PC-3 (cell line): ENCODE data around the gene DBP. TPM values are rescaled to one million over a fixed set of nuclear protein-coding genes. Genes with fewer than 3 reads are reported as not detected.

Experiments used
- ATAC-seq: fragments of 200-7000 bp; cut with Tn5 transposase; 2 replicates; pipeline ENCODE4 v1.9.1; 2020; ENCODE audit warnings: mild to moderate bottlenecking, moderate library complexity
- BruUV-seq: library from RNA; stranded (reverse); fragments of 400-500 nt; replicated peaks from 2 replicates; lab custom pipeline; 2021; lab: Mats Ljungman, UMichigan
- CTCF ChIA-PET: fragments of 300-600 bp; sonication (Branson Sonifier 250); formaldehyde crosslinking; loops from one replicate; lab custom pipeline; 2022; ENCODE audit warnings: antibody characterized with exemption; lab: Charles Lee
- POLR2A ChIA-PET: fragments of 300-600 bp; sonication (Branson Sonifier 250); formaldehyde crosslinking; loops from one replicate; lab custom pipeline; 2022; ENCODE audit warnings: antibody characterized with exemption; ENCODE audit not compliant: unreplicated experiment; lab: Charles Lee
- DNase-seq: peaks from one replicate; pipeline ENCODE4 v3.0.0-alpha.2; 2015
- H2AFZ ChIP-seq: fragments of 300-600 bp; sonication (generic); 2 replicates; pipeline ENCODE4 v1.6.0; 2016; ENCODE audit warnings: antibody characterized with exemption, low read length
- H3F3A ChIP-seq: fragments of 300-600 bp; sonication (generic); one replicate; pipeline ENCODE4 v1.6.0; 2017; ENCODE audit warnings: antibody characterized with exemption, low read length, control low read depth, mild to moderate bottlenecking; ENCODE audit not compliant: unreplicated experiment
- H3K27ac ChIP-seq: fragments of 300-600 bp; sonication (generic); 2 replicates; pipeline ENCODE4 v1.5.1; 2016; ENCODE audit warnings: mild to moderate bottlenecking, low read length
- H3K27me3 ChIP-seq: fragments of 300-600 bp; sonication (generic); 2 replicates; pipeline ENCODE4 v1.6.1; 2016; ENCODE audit warnings: low read length, mixed read lengths
- H3K36me3 ChIP-seq: fragments of 300-600 bp; sonication (generic); 2 replicates; pipeline ENCODE4 v1.6.1; 2016; ENCODE audit warnings: low read depth, mixed run types, low read length, mixed read lengths
- H3K4me1 ChIP-seq: fragments of 300-600 bp; sonication (generic); 2 replicates; pipeline ENCODE4 v1.5.1; 2016; ENCODE audit warnings: low read length; ENCODE audit not compliant: insufficient read depth
- H3K4me2 ChIP-seq: fragments of 300-600 bp; sonication (generic); 2 replicates; pipeline ENCODE4 v1.6.0; 2016; ENCODE audit warnings: low read length
- H3K4me3 ChIP-seq: fragments of 300-600 bp; sonication (generic); 2 replicates; pipeline ENCODE4 v1.5.1; 2016; ENCODE audit warnings: mild to moderate bottlenecking, low read length, mixed read lengths
- H3K79me2 ChIP-seq: fragments of 300-600 bp; sonication (generic); 2 replicates; pipeline ENCODE4 v1.6.1; 2017; ENCODE audit warnings: low read length, mixed read lengths
- H3K9ac ChIP-seq: fragments of 300-600 bp; sonication (generic); 2 replicates; pipeline ENCODE4 v1.6.0; 2016; ENCODE audit warnings: mild to moderate bottlenecking, low read length
- H3K9me2 ChIP-seq: fragments of 300-600 bp; sonication (generic); replicated peaks from 2 replicates; pipeline ENCODE4 v1.6.1; 2016; ENCODE audit warnings: mixed run types, low read length, mixed read lengths
- H3K9me3 ChIP-seq: fragments of 300-600 bp; sonication (generic); 2 replicates; pipeline ENCODE4 v1.6.1; 2016; ENCODE audit warnings: low read length, mixed read lengths
- H4K20me1 ChIP-seq: fragments of 300-600 bp; sonication (generic); 2 replicates; pipeline ENCODE4 v1.6.1; 2016; ENCODE audit warnings: low read length, mixed read lengths
- EZH2 ChIP-seq: fragments of 300-600 bp; sonication (generic); IDR thresholded peaks from one replicate; pipeline ENCODE4 v1.6.1; 2017; ENCODE audit warnings: antibody characterized with exemption, mild to moderate bottlenecking, low read length; ENCODE audit not compliant: unreplicated experiment
- EZH2phosphoT487 ChIP-seq: fragments of 300-600 bp; sonication (generic); IDR thresholded peaks from 2 replicates; pipeline ENCODE4 v1.6.1; 2018; ENCODE audit warnings: mild to moderate bottlenecking, antibody characterized with exemption, low read length, borderline replicate concordance
- intact Hi-C: fragments of 100-400 bp; cut with micrococcal nuclease; formaldehyde crosslinking; loops from 2 replicates; pipeline ENCODE4 v1.9.0; 2023
- total RNA-seq: library from RNA; depleted of rRNA; stranded (reverse); fragments of >200 nt; gene quantifications from 2 replicates; pipeline ENCODE4 v1.2.3, GENCODE V29; 2014
- TF ChIP-seq, protein P1 (sequence below): fragments of 300-600 bp; sonication (generic); conservative IDR thresholded peaks from 2 replicates; pipeline ENCODE4 v1.5.1; 2017; ENCODE audit warnings: antibody characterized with exemption, low read depth, mild to moderate bottlenecking, low read length

DBP gene
- total RNA-seq, 1 experiment from 2014 or later = 12.2 TPM

DNA sequence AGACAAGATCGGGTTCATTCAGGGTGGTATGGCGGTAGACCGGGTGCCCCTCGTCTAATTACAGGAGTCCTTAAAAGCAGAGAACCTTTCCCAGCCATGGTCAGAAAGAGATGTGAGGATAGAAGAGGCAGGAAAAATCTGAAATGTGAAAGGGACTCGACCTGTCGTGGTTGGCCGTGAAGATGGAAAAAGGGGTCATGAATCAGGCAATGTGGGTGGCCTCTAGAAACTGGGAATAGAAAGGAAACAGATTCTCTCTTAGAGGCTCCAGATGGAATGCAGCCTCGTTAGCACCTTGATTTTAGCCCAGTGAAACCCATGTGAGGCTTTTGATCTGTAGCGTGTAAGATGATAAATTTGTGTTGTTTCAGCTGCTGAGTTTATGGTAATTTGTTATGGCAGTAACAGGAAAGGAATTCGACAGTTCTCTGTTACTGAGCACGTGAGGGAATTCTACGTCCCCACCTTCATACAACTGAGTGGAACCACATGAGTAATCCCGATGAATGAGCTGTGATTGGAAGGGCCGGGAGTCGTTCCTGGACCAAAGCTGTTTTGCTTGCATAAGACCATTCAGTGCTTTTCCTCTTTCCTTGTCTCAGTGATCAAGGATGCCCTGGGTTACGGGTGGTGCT lies 19.8 kb upstream of the DBP start:
- no peak overlapping the region for H3K4me3 ChIP-seq
- no TSS peak for BruUV-seq
- no peaks in the 10 kb centered on the region for H3K36me3 ChIP-seq
- H3K9ac ChIP-seq = no peak overlapping the region
- H3K9me3 ChIP-seq = no peaks in the 10 kb centered on the region
- ATAC-seq (no peak), DNase-seq (peak; percentile 20)
- no peaks in the 10 kb centered on the region for H3F3A ChIP-seq
- no peaks in the 10 kb centered on the region for H3K9me2 ChIP-seq
- POLR2A ChIA-PET = no interaction called here
- no peak overlapping the region for H3K27ac ChIP-seq
- no peak overlapping the region for H3K4me2 ChIP-seq
- no peaks in the 10 kb centered on the region for H4K20me1 ChIP-seq
- no peaks in the 10 kb centered on the region for H3K79me2 ChIP-seq
- no peak for TF ChIP-seq EZH2
- TF ChIP-seq, protein P1, sequence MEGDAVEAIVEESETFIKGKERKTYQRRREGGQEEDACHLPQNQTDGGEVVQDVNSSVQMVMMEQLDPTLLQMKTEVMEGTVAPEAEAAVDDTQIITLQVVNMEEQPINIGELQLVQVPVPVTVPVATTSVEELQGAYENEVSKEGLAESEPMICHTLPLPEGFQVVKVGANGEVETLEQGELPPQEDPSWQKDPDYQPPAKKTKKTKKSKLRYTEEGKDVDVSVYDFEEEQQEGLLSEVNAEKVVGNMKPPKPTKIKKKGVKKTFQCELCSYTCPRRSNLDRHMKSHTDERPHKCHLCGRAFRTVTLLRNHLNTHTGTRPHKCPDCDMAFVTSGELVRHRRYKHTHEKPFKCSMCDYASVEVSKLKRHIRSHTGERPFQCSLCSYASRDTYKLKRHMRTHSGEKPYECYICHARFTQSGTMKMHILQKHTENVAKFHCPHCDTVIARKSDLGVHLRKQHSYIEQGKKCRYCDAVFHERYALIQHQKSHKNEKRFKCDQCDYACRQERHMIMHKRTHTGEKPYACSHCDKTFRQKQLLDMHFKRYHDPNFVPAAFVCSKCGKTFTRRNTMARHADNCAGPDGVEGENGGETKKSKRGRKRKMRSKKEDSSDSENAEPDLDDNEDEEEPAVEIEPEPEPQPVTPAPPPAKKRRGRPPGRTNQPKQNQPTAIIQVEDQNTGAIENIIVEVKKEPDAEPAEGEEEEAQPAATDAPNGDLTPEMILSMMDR = no peak
- no peak for TF ChIP-seq EZH2phosphoT487
- H3K4me1 ChIP-seq = no peaks in the 10 kb centered on the region
- H2AFZ ChIP-seq = no peak overlapping the region
- H3K27me3 ChIP-seq = no peaks in the 10 kb centered on the region
- CTCF ChIA-PET = interaction anchor here (1.0 kb wide), 1 partner anchor 11 kb away, joined by 3 read pairs; the partner anchor contains the start of gene CA11
- intact Hi-C loops = no loop called here

DNA sequence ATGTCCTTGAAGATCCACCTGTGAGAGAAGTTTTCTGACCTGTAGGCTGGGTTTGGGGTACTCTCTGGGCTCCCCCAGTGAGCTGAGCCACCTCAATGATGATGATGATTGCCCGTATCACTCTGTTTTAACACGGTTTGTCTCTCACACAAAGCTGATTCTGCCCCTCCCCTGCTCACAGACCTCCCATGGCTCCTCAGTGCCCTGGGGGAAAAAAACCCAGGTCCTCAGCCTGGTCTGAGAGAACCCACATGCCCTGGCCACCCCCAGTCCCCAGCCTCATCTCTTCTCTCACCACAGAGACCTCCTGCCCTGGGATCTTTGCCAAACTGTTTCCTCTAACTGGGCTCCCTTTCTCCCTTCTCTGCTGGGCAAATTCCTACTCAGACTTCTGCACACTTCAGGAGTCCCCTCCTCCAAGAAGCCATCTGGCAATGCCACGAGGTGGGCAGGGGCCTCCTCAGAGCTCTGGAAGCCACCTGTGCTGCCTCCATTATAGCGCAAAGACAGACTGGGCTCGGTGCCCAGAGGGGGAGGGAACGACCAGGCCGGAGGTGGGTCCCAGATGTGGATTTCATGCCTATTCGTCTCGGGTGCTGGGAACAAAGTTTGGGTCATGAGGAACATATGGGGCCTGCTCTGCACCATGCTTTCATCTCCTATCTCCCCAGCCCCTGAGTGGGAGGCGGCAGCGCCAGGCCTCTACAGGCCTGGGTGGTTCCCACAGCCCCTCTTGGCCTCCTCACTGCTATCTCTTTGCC lies 17.3 kb upstream of the DBP start:
- ChIA-PET CTCF (no interaction called here), POLR2A (no interaction called here)
- H3K4me2 ChIP-seq = no peak overlapping the region
- H3K4me1 ChIP-seq = no peaks in the 10 kb centered on the region
- no TSS peak for BruUV-seq
- intact Hi-C loops = no loop called here
- H3K9me3 ChIP-seq = no peaks in the 10 kb centered on the region
- no peak for TF ChIP-seq EZH2
- no peak for TF ChIP-seq EZH2phosphoT487
- TF ChIP-seq, protein P1 = no peak
- no peaks in the 10 kb centered on the region for H3K79me2 ChIP-seq
- ATAC-seq (no peak), DNase-seq (no peak)
- H3K9ac ChIP-seq = no peak overlapping the region
- H2AFZ ChIP-seq = no peak overlapping the region
- H3K36me3 ChIP-seq = no peaks in the 10 kb centered on the region
- H3F3A ChIP-seq = no peaks in the 10 kb centered on the region
- H3K4me3 ChIP-seq = no peak overlapping the region
- no peaks in the 10 kb centered on the region for H3K9me2 ChIP-seq
- no peaks in the 10 kb centered on the region for H3K27me3 ChIP-seq
- H3K27ac ChIP-seq = no peak overlapping the region
- no peaks in the 10 kb centered on the region for H4K20me1 ChIP-seq

DNA sequence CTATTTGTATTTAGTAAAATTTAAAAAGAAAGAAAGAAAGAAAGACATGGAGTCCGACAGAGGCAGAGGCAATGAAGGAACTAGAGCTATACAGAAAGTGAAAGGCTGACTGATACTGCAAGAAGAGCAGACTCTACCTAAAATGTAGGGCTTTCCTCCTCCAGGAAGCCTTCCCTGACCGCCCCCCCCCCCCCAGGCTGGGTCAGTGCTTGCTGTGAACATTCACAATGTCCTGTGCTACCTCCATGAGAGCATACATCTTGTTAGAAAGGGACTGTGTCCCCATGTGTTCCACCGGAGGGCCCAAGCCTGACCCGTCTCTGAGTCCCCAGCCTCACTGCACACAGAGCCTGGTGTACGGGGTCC lies 14.5 kb upstream of the DBP start:
- TF ChIP-seq EZH2 (no peak), EZH2phosphoT487 (no peak)
- TF ChIP-seq, protein P1 = no peak
- ChIA-PET CTCF (no interaction called here), POLR2A (no interaction called here)
- H3K4me2 ChIP-seq = no peak overlapping the region
- no peaks in the 10 kb centered on the region for H3F3A ChIP-seq
- H3K27me3 ChIP-seq = no peaks in the 10 kb centered on the region
- no peaks in the 10 kb centered on the region for H3K36me3 ChIP-seq
- intact Hi-C loops = no loop called here
- H3K4me1 ChIP-seq = no peaks in the 10 kb centered on the region
- H3K27ac ChIP-seq = no peak overlapping the region
- no TSS peak for BruUV-seq
- no peak overlapping the region for H2AFZ ChIP-seq
- no peaks in the 10 kb centered on the region for H4K20me1 ChIP-seq
- DNase-seq (no peak), ATAC-seq (no peak)
- H3K9me2 ChIP-seq = no peaks in the 10 kb centered on the region
- H3K79me2 ChIP-seq = no peaks in the 10 kb centered on the region
- no peak overlapping the region for H3K9ac ChIP-seq
- H3K9me3 ChIP-seq = no peaks in the 10 kb centered on the region
- H3K4me3 ChIP-seq = no peak overlapping the region
